Epithelial cell of proximal tubule (primary cell): Measurements from ENCODE around the gene CUBN. TPM values are rescaled to one million over a fixed set of nuclear protein-coding genes. Genes with fewer than 3 reads are reported as not detected.

ENCODE experiments used
- DNase-seq: peaks from one replicate; pipeline ENCODE4 v3.0.0-alpha.2; 2011; ENCODE audit warnings: low read depth
- H3K4me3 ChIP-seq: 2 replicates; pipeline ENCODE4 v1.5.1; 2011; ENCODE audit warnings: low read depth, mild to moderate bottlenecking, low read length
- total RNA-seq: library from RNA; depleted of rRNA; stranded (reverse); fragments of >200 nt; gene quantifications from 2 replicates; pipeline ENCODE4 v1.2.3, GENCODE V29; 2015
- TF ChIP-seq, protein P1 (sequence below): conservative IDR thresholded peaks from 2 replicates; pipeline ENCODE4 v1.5.1; 2012; ENCODE audit warnings: low read depth, mild to moderate bottlenecking, low read length

CUBN gene
- total RNA-seq, 1 donor from 2014 or later: 0.17 TPM

- TF ChIP-seq, protein P1, sequence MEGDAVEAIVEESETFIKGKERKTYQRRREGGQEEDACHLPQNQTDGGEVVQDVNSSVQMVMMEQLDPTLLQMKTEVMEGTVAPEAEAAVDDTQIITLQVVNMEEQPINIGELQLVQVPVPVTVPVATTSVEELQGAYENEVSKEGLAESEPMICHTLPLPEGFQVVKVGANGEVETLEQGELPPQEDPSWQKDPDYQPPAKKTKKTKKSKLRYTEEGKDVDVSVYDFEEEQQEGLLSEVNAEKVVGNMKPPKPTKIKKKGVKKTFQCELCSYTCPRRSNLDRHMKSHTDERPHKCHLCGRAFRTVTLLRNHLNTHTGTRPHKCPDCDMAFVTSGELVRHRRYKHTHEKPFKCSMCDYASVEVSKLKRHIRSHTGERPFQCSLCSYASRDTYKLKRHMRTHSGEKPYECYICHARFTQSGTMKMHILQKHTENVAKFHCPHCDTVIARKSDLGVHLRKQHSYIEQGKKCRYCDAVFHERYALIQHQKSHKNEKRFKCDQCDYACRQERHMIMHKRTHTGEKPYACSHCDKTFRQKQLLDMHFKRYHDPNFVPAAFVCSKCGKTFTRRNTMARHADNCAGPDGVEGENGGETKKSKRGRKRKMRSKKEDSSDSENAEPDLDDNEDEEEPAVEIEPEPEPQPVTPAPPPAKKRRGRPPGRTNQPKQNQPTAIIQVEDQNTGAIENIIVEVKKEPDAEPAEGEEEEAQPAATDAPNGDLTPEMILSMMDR: no peak
- H3K4me3 ChIP-seq: no peak overlapping the region
- DNase-seq: no peak
Measured at GRCh38 chr10:17154116-17154515, 24.5 kb upstream of the CUBN start.

DNA sequence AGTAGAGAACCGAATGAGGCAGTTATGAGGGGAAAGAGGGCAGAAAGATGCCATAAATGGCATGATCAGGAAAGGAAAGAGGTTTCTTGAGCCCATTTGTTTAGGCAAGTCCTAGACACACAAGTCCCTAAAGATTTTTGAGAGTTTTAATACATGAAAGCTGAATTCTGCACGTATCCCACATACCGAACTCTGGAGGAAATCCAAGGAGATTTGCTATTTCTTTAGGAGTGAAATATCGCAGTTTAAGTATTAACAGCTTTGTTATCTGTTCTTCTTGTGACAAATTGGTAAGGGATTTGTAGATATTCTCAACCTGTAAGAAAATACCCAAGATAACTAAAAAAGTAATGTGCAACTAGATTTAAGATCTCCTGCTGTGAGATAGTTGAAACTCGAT, 23.7 kb upstream of the CUBN start:
- H3K4me3 ChIP-seq: no peak overlapping the region
- TF ChIP-seq, protein P1: no peak
- DNase-seq: no peak

- H3K4me3 ChIP-seq: no peak overlapping the region
- TF ChIP-seq, protein P1: no peak
- no peak for DNase-seq
Measured at GRCh38 chr10:17151716-17152115, 22.1 kb upstream of the CUBN start.

DNA sequence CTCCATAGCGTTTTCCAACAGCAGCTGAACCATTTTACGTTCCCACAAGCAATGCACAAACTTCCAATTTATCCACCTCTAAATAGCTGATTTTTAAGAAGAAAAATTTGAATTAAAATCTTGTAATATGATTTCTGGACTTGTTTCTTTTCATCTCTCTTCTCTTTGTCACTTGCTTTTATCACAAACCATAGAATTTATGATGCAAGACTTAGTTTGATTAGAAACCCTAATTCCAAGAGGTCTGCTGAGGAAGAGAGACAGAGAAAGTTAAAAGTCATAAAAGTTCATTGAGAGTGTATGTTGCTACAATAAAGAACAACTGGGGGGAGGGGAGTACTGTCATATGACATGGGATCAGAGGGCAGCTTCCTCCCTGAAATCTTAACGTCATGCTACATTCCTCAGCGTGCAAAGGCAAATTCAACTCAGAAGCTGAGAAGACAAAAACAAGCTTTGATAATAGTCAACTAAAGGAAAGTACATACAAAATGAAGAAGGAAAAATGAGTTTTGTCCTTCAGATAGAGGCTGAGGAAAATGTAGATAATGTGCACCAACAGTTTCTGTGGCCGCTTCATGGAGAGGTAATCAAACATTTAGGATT, 18.4 kb upstream of the CUBN start:
- DNase-seq: no peak
- TF ChIP-seq, protein P1: no peak

GRCh38 chr10:17146892-17147291, 17.3 kb upstream of the CUBN start:
- H3K4me3 ChIP-seq: no peak overlapping the region
- TF ChIP-seq, protein P1: no peak
- DNase-seq: no peak

More for the DNA sequence above, 18.4 kb upstream of the CUBN start:
- no peak overlapping the region for H3K4me3 ChIP-seq

DNA sequence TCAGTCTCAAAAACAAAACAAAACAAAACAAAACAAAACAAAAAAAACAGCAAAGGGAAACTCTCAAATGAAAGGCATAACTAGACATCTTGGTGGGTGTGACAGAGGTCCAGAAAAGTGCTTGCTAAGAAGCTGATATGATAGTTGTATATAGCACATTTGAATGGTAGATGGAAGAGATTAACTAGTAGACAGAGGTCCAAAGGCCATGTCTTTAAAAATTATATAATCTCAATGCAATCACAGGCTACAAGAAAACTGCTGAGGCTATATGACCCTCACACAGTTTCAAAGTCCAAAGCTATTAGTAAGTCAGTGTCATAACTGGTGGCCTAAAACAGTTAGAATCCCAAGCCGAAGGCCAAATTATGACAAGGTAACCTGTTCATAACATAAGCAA, 15.6 kb upstream of the CUBN start:
- no peak for DNase-seq
- no peak overlapping the region for H3K4me3 ChIP-seq
- TF ChIP-seq, protein P1: no peak

DNA sequence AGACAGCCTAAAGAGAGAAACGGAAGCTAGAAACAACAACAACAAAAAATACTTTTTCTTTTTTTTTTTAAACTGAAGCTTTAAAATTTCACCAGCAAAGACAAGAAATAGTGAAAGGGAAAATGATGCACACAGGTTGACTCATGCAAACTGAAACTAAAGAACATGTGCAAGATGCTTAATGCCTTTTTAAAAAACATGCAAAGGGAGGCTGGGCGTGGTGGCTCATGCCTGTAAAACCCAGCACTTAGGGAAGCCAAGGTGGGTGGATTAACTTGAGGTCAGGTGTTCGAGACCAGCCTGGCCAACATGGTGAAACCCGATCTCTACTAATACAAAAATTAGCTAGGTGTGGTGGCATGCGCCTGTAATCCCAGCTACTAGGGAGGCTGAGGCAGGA, 15.1 kb upstream of the CUBN start:
- TF ChIP-seq, protein P1: no peak
- H3K4me3 ChIP-seq: no peak overlapping the region
- DNase-seq: no peak
